Panc1 (cell line): ENCODE results near the gene LRP1B. TPM values are rescaled to one million over a fixed set of nuclear protein-coding genes. Genes with fewer than 3 reads are reported as not detected.

Experiments used
- ATAC-seq: fragments of 200-7000 bp; cut with Tn5 transposase; 2 replicates; pipeline ENCODE4 v1.9.1; 2020; ENCODE audit warnings: mild to moderate bottlenecking, moderate library complexity
- BruUV-seq: library from RNA; stranded (reverse); fragments of 400-500 nt; replicated peaks from 2 replicates; lab custom pipeline; 2021; lab: Mats Ljungman, UMichigan
- CTCF ChIA-PET: fragments of 300-600 bp; sonication (Branson Sonifier 250); formaldehyde crosslinking; loops from one replicate; lab custom pipeline; 2022; ENCODE audit warnings: antibody characterized with exemption; lab: Charles Lee
- POLR2A ChIA-PET: fragments of 300-600 bp; sonication (Branson Sonifier 250); formaldehyde crosslinking; loops from one replicate; lab custom pipeline; 2022; ENCODE audit warnings: antibody characterized with exemption; lab: Charles Lee
- DNase-seq: peaks from one replicate; pipeline ENCODE4 v3.0.0-alpha.2; 2010; ENCODE audit warnings: low read depth, low spot score
- H3K27ac ChIP-seq: 2 replicates; pipeline ENCODE4 v1.5.1; 2011; ENCODE audit warnings: mild to moderate bottlenecking, low read length, inconsistent platforms
- H3K27me3 ChIP-seq: fragments of 200-500 bp; sonication (Bioruptor generic); 2 replicates; pipeline ENCODE4 v1.6.0; 2014; ENCODE audit warnings: low read length, inconsistent platforms; ENCODE audit not compliant: control insufficient read depth, insufficient read depth
- H3K36me3 ChIP-seq: fragments of 200-500 bp; sonication (Bioruptor generic); 2 replicates; pipeline ENCODE4 v1.5.1; 2014; ENCODE audit warnings: inconsistent platforms, mild to moderate bottlenecking, low read length, moderate library complexity; ENCODE audit not compliant: control insufficient read depth, insufficient read depth
- H3K4me1 ChIP-seq: 2 replicates; pipeline ENCODE4 v1.5.1; 2011; ENCODE audit warnings: inconsistent platforms, mild to moderate bottlenecking, low read length, moderate library complexity; ENCODE audit not compliant: control insufficient read depth, insufficient read depth
- H3K4me3 ChIP-seq, 2 experiments: 2 replicates each; pipeline ENCODE4 v1.5.1; 2011 to 2012; ENCODE audit warnings: low read depth in 2 of 2, low read length in 2 of 2, mild to moderate bottlenecking in 2 of 2, inconsistent platforms in 1 of 2, moderate library complexity in 1 of 2
- H3K9me3 ChIP-seq: fragments of 200-500 bp; sonication (Bioruptor generic); 2 replicates; pipeline ENCODE4 v1.5.1; 2014; ENCODE audit warnings: low read depth, mild to moderate bottlenecking, inconsistent platforms, low read length, moderate library complexity; ENCODE audit not compliant: control insufficient read depth, insufficient read depth
- POLR2AphosphoS5 ChIP-seq: IDR thresholded peaks from 2 replicates; pipeline ENCODE4 v1.6.1; 2012; ENCODE audit warnings: mild to moderate bottlenecking, low read depth, low read length, moderate library complexity
- SIN3A ChIP-seq: IDR thresholded peaks from 2 replicates; pipeline ENCODE4 v1.6.1; 2012; ENCODE audit warnings: low read depth, mild to moderate bottlenecking, low read length, moderate library complexity, borderline replicate concordance; ENCODE audit not compliant: insufficient read depth
- TCF7L2 ChIP-seq: IDR thresholded peaks from 2 replicates; pipeline ENCODE4 v1.6.1; 2011; ENCODE audit warnings: mild to moderate bottlenecking, low read depth, low read length, inconsistent platforms
- in situ Hi-C: cut with HindIII; loops from 2 replicates; pipeline ENCODE4 v1.10.0; 2016; ENCODE audit warnings: low sequenced_read_pairs, low pct_unique_long_range_greater_than_20kb
- intact Hi-C: fragments of 100-400 bp; cut with micrococcal nuclease; formaldehyde crosslinking; loops from one replicate; pipeline ENCODE4 v1.10.0; 2022; ENCODE audit not compliant: unreplicated experiment
- total RNA-seq: library from RNA; stranded (reverse); gene quantifications from one replicate; pipeline ENCODE4 v1.2.1, GENCODE V29; 2021; ENCODE audit not compliant: unreplicated experiment
- TF ChIP-seq, protein P1 (sequence below), 2 experiments: IDR thresholded peaks; 2 replicates each; pipeline ENCODE4 v1.6.1; 2011 to 2012; ENCODE audit warnings: low read depth in 2 of 2, control low read depth in 1 of 2, low read length in 1 of 2, mild to moderate bottlenecking in 1 of 2, moderate library complexity in 1 of 2; ENCODE audit not compliant: insufficient read depth in 1 of 2
- TF ChIP-seq, protein P2 (sequence below): fragments of 450-650 bp; IDR thresholded peaks from 2 replicates; pipeline ENCODE4 v1.5.1; 2017; ENCODE audit warnings: mild to moderate bottlenecking

The LRP1B gene
- total RNA-seq, 1 experiment from 2014 or later, result 0.54 TPM

DNA sequence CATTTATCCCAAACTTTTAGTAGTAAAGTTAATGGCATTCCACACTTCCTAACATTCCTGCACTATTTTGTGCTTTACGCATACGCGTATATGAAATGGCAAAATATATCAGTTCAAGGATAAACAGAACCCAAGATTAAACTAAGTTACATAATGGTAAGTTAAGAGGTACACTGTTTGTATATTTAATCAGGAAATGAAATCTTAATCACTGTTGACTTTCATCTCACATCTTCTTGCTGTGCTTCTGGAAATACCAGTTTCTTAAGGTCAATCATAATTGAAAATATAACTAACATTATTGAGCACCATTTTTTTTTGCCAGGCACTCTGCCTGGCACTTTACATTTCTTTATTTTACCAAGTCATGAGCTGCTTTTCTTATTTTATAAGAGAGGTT, 565.2 kb downstream of the LRP1B start:
- H3K27me3 ChIP-seq, result no peaks in the 10 kb centered on the region
- in situ Hi-C loops, result no loop called here
- POLR2A ChIA-PET, result no interaction called here
- ATAC-seq (no peak), DNase-seq (no peak)
- H3K4me1 ChIP-seq, result no peaks in the 10 kb centered on the region
- CTCF ChIA-PET, result no interaction called here
- no TSS peak for BruUV-seq
- H3K36me3 ChIP-seq, result no peaks in the 10 kb centered on the region
- H3K9me3 ChIP-seq, result no peaks in the 10 kb centered on the region
- no peak for TF ChIP-seq SIN3A
- TF ChIP-seq, protein P1, sequence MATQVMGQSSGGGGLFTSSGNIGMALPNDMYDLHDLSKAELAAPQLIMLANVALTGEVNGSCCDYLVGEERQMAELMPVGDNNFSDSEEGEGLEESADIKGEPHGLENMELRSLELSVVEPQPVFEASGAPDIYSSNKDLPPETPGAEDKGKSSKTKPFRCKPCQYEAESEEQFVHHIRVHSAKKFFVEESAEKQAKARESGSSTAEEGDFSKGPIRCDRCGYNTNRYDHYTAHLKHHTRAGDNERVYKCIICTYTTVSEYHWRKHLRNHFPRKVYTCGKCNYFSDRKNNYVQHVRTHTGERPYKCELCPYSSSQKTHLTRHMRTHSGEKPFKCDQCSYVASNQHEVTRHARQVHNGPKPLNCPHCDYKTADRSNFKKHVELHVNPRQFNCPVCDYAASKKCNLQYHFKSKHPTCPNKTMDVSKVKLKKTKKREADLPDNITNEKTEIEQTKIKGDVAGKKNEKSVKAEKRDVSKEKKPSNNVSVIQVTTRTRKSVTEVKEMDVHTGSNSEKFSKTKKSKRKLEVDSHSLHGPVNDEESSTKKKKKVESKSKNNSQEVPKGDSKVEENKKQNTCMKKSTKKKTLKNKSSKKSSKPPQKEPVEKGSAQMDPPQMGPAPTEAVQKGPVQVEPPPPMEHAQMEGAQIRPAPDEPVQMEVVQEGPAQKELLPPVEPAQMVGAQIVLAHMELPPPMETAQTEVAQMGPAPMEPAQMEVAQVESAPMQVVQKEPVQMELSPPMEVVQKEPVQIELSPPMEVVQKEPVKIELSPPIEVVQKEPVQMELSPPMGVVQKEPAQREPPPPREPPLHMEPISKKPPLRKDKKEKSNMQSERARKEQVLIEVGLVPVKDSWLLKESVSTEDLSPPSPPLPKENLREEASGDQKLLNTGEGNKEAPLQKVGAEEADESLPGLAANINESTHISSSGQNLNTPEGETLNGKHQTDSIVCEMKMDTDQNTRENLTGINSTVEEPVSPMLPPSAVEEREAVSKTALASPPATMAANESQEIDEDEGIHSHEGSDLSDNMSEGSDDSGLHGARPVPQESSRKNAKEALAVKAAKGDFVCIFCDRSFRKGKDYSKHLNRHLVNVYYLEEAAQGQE (IDR thresholded peaks at IDR 0.05; ENCODE audit: insufficient read depth in 1 of 2, low read depth in 2 of 2, low read length in 1 of 2), result no peak
- TF ChIP-seq, protein P2, sequence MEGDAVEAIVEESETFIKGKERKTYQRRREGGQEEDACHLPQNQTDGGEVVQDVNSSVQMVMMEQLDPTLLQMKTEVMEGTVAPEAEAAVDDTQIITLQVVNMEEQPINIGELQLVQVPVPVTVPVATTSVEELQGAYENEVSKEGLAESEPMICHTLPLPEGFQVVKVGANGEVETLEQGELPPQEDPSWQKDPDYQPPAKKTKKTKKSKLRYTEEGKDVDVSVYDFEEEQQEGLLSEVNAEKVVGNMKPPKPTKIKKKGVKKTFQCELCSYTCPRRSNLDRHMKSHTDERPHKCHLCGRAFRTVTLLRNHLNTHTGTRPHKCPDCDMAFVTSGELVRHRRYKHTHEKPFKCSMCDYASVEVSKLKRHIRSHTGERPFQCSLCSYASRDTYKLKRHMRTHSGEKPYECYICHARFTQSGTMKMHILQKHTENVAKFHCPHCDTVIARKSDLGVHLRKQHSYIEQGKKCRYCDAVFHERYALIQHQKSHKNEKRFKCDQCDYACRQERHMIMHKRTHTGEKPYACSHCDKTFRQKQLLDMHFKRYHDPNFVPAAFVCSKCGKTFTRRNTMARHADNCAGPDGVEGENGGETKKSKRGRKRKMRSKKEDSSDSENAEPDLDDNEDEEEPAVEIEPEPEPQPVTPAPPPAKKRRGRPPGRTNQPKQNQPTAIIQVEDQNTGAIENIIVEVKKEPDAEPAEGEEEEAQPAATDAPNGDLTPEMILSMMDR, result no peak
- no peak for TF ChIP-seq POLR2AphosphoS5
- no peak for TF ChIP-seq TCF7L2
- no peak overlapping the region for H3K4me3 ChIP-seq
- H3K27ac ChIP-seq, result no peak overlapping the region
- intact Hi-C loops, result no loop called here

GRCh38 chr2:141560723-141561122, 570.1 kb downstream of the LRP1B start:
- H3K36me3 ChIP-seq, result no peaks in the 10 kb centered on the region
- intact Hi-C loops (no loop called here), in situ Hi-C loops (no loop called here)
- CTCF ChIA-PET, result no interaction called here
- no peaks in the 10 kb centered on the region for H3K9me3 ChIP-seq
- BruUV-seq, result no TSS peak
- ATAC-seq, result no peak
- no peak overlapping the region for H3K4me3 ChIP-seq
- no peaks in the 10 kb centered on the region for H3K27me3 ChIP-seq
- no peak overlapping the region for H3K27ac ChIP-seq
- DNase-seq, result no peak
- POLR2A ChIA-PET, result no interaction called here
- H3K4me1 ChIP-seq, result no peaks in the 10 kb centered on the region
- TF ChIP-seq, protein P1 (IDR thresholded peaks at IDR 0.05; ENCODE audit: insufficient read depth in 1 of 2, low read depth in 2 of 2, low read length in 1 of 2), result no peak
